ENCODE results near the gene VWA2.
"Not testable (repeated sequence)": the region's sequence is repeated elsewhere in the genome, so short reads cannot be mapped to it uniquely, and the experiment has no call there.

VWA2 gene

GRCh38 chr10:114320249-114321116 is 81.4 kb downstream of the VWA2 start:
- no peak for DNase-seq

GRCh38 chr10:114322344-114322743 is 83.3 kb downstream of the VWA2 start:
- DNase-seq, result no peak

GRCh38 chr10:114323023-114323422 is 84.0 kb downstream of the VWA2 start:
- DNase-seq, result no peak

- DNase-seq, result no peak
Measured at GRCh38 chr10:114326795-114327194, 87.7 kb downstream of the VWA2 start.

- no peak for DNase-seq
Measured at GRCh38 chr10:114327537-114328440, 88.7 kb downstream of the VWA2 start.

GRCh38 chr10:114328441-114328812 is 89.4 kb downstream of the VWA2 start:
- DNase-seq, result no peak

GRCh38 chr10:114328874-114329273 is 89.8 kb downstream of the VWA2 start:
- DNase-seq, result no peak

- no peak for DNase-seq
Measured at GRCh38 chr10:114329634-114330365, 90.7 kb downstream of the VWA2 start.

- no peak for DNase-seq
Measured at GRCh38 chr10:114332301-114333192, 93.5 kb downstream of the VWA2 start.

GRCh38 chr10:114333441-114333840 is 94.4 kb downstream of the VWA2 start:
- not testable (repeated sequence) for DNase-seq

GRCh38 chr10:114334301-114334700 is 95.2 kb downstream of the VWA2 start:
- DNase-seq, result no peak

- no peak for DNase-seq
Measured at GRCh38 chr10:114335614-114336013, 96.6 kb downstream of the VWA2 start.

GRCh38 chr10:114336823-114337509 is 97.9 kb downstream of the VWA2 start:
- no peak for DNase-seq

- no peak for DNase-seq
Measured at GRCh38 chr10:114337510-114338462, 98.7 kb downstream of the VWA2 start.

GRCh38 chr10:114340816-114341215 is 101.8 kb downstream of the VWA2 start:
- no peak for DNase-seq
